HG02943 (cell line): ENCODE measurements around the gene CDHR2.

Experiments used
- ATAC-seq: cut with Tn5 transposase; IDR thresholded peaks from one replicate; pipeline ENCODE4 v1.9.1; 2021; ENCODE audit warnings: mild to moderate bottlenecking, low read depth, moderate library complexity; ENCODE audit not compliant: unreplicated experiment

Gene CDHR2

GRCh38 chr5:176633598-176633997, 84.5 kb downstream of the CDHR2 start:
- ATAC-seq, result no peak

GRCh38 chr5:176636426-176636825, 87.3 kb downstream of the CDHR2 start:
- no peak for ATAC-seq

GRCh38 chr5:176637556-176637955, 88.4 kb downstream of the CDHR2 start:
- no peak for ATAC-seq

- ATAC-seq, result no peak
Measured at GRCh38 chr5:176638437-176638836, 89.3 kb downstream of the CDHR2 start.

- ATAC-seq, result no peak
Measured at GRCh38 chr5:176639208-176639607, 90.1 kb downstream of the CDHR2 start.

GRCh38 chr5:176639981-176640380, 90.8 kb downstream of the CDHR2 start:
- no peak for ATAC-seq

- no peak for ATAC-seq
Measured at GRCh38 chr5:176640616-176641015, 91.5 kb downstream of the CDHR2 start.

- ATAC-seq, result no peak
Measured at GRCh38 chr5:176642675-176643490, 93.7 kb downstream of the CDHR2 start.

- ATAC-seq, result no peak
Measured at GRCh38 chr5:176643491-176644219, 94.5 kb downstream of the CDHR2 start.

GRCh38 chr5:176644294-176644693, 95.2 kb downstream of the CDHR2 start:
- no peak for ATAC-seq

GRCh38 chr5:176644878-176645670, 95.9 kb downstream of the CDHR2 start:
- no peak for ATAC-seq
